WERI-Rb-1 (cell line): Measurements from ENCODE around the gene RAD51B.
A peak's percentile ranks its signal among the peaks of the same experiment; 100 is the strongest.

ENCODE experiments used
- DNase-seq: peaks from one replicate; pipeline ENCODE4 v3.0.0-alpha.2; 2020
- H3K27ac ChIP-seq: fragments of 250-450 bp; sonication (Bioruptor Pico); 2 replicates; pipeline ENCODE4 v1.5.1; 2020; ENCODE audit warnings: mild to moderate bottlenecking, moderate library complexity
- H3K27me3 ChIP-seq: fragments of 250-450 bp; sonication (Bioruptor Pico); 2 replicates; pipeline ENCODE4 v1.5.1; 2021; ENCODE audit warnings: mild to moderate bottlenecking, low read depth, moderate library complexity; ENCODE audit not compliant: insufficient read depth, severe bottlenecking
- H3K36me3 ChIP-seq: fragments of 250-450 bp; sonication (Bioruptor Pico); 2 replicates; pipeline ENCODE4 v1.5.1; 2020; ENCODE audit warnings: mild to moderate bottlenecking, moderate library complexity
- H3K4me3 ChIP-seq: 2 replicates; pipeline ENCODE4 v1.5.1; 2011; ENCODE audit warnings: low read depth, mild to moderate bottlenecking, control low read depth, low read length
- H3K9me3 ChIP-seq: fragments of 250-450 bp; sonication (Bioruptor Pico); 2 replicates; pipeline ENCODE4 v1.5.1; 2021; ENCODE audit warnings: mild to moderate bottlenecking, moderate library complexity; ENCODE audit not compliant: severe bottlenecking
- TF ChIP-seq, protein P1 (sequence below): IDR thresholded peaks from 2 replicates; pipeline ENCODE4 v1.5.1; 2011; ENCODE audit warnings: low read depth, mild to moderate bottlenecking, control low read depth, inconsistent platforms, low read length

RAD51B gene

DNA sequence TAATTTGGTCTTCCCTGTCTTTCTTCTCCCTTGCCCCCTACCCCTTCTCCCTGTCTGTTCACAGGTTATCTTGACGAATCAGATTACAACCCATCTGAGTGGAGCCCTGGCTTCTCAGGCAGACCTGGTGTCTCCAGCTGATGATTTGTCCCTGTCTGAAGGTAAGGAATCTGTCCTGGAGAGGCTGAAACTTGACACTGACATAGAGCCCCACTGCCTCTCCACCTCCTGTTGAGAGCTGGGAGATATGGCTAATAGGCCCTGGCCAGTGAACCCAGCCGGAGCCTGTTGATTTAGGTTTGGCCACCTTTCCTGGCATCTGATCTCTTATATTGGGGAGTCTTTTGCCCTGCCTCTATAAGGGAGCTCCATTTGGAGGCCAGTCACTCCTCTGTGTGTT, 472.2 kb downstream of the RAD51B start:
- H3K36me3 ChIP-seq, result no peaks in the 10 kb centered on the region
- no peak overlapping the region for H3K4me3 ChIP-seq
- DNase-seq, result peak; percentile 71
- H3K27ac ChIP-seq, result peak overlapping the region; percentile 45
- H3K27me3 ChIP-seq, result no peaks in the 10 kb centered on the region
- TF ChIP-seq, protein P1, sequence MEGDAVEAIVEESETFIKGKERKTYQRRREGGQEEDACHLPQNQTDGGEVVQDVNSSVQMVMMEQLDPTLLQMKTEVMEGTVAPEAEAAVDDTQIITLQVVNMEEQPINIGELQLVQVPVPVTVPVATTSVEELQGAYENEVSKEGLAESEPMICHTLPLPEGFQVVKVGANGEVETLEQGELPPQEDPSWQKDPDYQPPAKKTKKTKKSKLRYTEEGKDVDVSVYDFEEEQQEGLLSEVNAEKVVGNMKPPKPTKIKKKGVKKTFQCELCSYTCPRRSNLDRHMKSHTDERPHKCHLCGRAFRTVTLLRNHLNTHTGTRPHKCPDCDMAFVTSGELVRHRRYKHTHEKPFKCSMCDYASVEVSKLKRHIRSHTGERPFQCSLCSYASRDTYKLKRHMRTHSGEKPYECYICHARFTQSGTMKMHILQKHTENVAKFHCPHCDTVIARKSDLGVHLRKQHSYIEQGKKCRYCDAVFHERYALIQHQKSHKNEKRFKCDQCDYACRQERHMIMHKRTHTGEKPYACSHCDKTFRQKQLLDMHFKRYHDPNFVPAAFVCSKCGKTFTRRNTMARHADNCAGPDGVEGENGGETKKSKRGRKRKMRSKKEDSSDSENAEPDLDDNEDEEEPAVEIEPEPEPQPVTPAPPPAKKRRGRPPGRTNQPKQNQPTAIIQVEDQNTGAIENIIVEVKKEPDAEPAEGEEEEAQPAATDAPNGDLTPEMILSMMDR, result no peak
- no peaks in the 10 kb centered on the region for H3K9me3 ChIP-seq

DNA sequence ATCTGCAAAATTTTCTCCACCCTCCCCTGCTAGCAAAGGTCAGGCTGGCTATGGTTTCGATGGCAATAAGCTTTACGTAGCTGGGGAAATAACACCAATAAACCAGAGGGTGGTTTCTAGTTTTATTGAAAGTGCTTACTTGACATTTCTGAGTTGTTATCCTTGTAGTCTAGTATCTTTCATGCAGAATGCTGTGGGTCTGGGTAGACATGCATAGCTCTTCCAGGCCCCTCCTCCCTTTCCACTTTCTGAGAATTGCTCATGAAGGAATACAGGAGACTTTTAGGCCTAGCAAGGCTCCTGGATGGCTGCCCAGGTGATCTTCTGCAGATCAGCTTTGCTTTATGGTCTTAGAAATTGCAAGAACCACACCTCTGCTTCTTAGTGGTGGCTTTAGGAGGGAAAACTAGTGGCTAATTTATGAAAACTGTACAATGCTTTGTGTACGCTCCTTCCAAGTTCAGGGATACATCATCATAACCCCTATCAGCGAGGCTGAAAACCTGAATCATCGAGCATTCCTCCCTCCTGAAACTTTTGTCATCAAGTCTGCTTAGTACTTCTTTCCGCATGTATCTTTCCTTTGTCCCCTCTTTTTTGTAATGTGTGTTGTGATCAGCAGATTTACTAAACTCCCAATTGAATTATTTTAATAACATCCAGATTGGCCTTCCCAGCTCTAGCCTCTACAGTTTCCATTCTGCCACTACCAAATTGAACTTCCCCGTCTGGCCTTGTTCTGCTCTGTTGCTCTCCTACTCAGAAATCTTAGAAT, 473.0 kb downstream of the RAD51B start:
- Histone ChIP-seq H3K4me3 (no peak overlapping the region), H3K9me3 (no peaks in the 10 kb centered on the region), H3K27ac (peak overlapping the region; percentile 45), H3K27me3 (no peaks in the 10 kb centered on the region), H3K36me3 (no peaks in the 10 kb centered on the region)
- DNase-seq, result no peak
- TF ChIP-seq, protein P1, result no peak

DNA sequence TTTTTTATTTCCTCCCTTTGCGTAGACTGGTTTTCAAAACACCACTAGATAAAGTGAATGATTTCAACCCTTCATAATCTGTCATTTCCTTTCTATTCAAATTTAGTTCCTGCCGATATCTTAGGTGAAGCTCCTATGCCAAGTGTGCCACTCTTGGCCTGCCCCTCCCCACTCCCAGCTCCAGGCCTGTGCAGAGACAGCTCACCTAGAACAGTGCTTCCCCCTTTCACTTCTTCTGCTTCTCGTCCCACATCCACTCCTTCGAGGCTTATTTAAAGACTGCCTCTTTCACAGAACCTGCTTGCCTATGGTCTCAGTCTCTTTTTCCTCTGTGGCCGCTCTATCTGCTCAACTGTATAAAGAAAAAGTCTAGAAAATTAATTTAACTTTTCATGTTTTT, 473.8 kb downstream of the RAD51B start:
- H3K36me3 ChIP-seq, result no peaks in the 10 kb centered on the region
- H3K27ac ChIP-seq, result peak overlapping the region; percentile 11
- H3K4me3 ChIP-seq, result no peak overlapping the region
- TF ChIP-seq, protein P1, result no peak
- no peak for DNase-seq
- H3K9me3 ChIP-seq, result no peaks in the 10 kb centered on the region
- no peaks in the 10 kb centered on the region for H3K27me3 ChIP-seq

DNA sequence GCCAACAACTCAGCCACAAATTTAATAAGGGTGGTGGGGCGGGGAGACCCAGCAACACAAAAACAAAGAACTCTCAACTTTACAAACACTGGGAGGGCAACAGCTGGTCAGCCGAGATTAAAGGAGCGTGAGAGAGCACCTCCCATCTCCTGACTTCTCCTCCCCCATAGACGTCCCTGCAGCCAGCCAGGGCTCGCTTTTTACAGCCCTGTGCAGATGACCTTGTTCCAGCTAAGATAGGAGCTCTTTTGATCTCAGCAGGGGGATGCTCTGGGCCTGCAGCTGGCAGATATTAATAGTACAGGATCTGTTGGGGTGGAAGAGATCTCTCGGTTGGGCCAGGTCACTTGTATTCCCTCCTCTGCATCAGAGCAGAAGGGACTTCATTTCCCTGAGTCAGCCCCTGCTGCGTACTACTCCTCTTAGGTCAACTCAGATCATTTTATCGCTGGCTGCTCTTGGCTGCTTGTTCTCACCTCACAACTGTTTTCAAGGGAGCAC, 475.8 kb downstream of the RAD51B start:
- no peaks in the 10 kb centered on the region for H3K36me3 ChIP-seq
- no peak overlapping the region for H3K4me3 ChIP-seq
- TF ChIP-seq, protein P1, result no peak
- DNase-seq, result peak; percentile 52
- H3K9me3 ChIP-seq, result no peaks in the 10 kb centered on the region
- H3K27me3 ChIP-seq, result no peaks in the 10 kb centered on the region
- H3K27ac ChIP-seq, result 0 out of 2 replicates have a peak overlapping the region, but pooled peaks have one; percentile 17

DNA sequence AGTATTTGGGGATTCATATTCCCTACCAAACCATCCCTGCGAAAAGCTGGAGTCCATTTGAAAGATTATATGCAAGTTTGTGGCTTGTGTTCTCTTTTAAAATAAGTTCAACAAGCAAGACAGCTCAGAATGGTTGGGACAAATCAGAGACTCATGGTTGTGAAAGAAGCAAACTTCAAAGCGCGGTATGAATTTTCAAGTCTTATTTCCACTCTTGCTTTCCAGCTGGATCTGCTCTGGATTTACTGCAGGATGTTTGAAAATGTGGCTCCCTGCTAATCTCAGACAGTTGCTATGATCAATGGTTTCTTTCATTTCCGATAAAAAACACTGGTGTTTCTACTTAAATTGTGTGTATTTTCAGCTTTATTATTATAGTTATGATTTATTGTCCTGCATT, 477.5 kb downstream of the RAD51B start:
- Histone ChIP-seq H3K9me3 (no peaks in the 10 kb centered on the region), H3K27me3 (no peaks in the 10 kb centered on the region)
- TF ChIP-seq, protein P1, result no peak

More for the DNA sequence above, 477.5 kb downstream of the RAD51B start:
- no peak for DNase-seq
- H3K27ac ChIP-seq, result no peak overlapping the region
- no peak overlapping the region for H3K4me3 ChIP-seq
- H3K36me3 ChIP-seq, result no peaks in the 10 kb centered on the region
